GM23338 (cell line): ENCODE data around the gene MYO18B. TPM values are rescaled to one million over a fixed set of nuclear protein-coding genes. Genes with fewer than 3 reads are reported as not detected.

Source experiments
- ATAC-seq: fragments of 200-7000 bp; cut with Tn5 transposase; 3 replicates; pipeline ENCODE4 v1.9.1; 2020
- DNase-seq: peaks from one replicate; pipeline ENCODE4 v3.0.0-alpha.2; 2015; ENCODE audit warnings: low spot score
- H2AFZ ChIP-seq: fragments of 200-600 bp; sonication (generic); 2 replicates; pipeline ENCODE4 v1.8.0; 2016; ENCODE audit warnings: antibody characterized with exemption, mild to moderate bottlenecking, moderate library complexity
- H3F3A ChIP-seq: fragments of 200-600 bp; sonication (generic); replicated peaks from 2 replicates; pipeline ENCODE4 v1.8.0; 2017; ENCODE audit warnings: antibody characterized with exemption, mixed run types, low read depth
- H3K27ac ChIP-seq: fragments of 200-600 bp; sonication (generic); 2 replicates; pipeline ENCODE4 v1.6.1; 2016; ENCODE audit warnings: low read depth
- H3K27me3 ChIP-seq: fragments of 200-600 bp; sonication (generic); 2 replicates; pipeline ENCODE4 v1.8.0; 2016; ENCODE audit warnings: mild to moderate bottlenecking, mixed run types, moderate library complexity; ENCODE audit not compliant: insufficient read depth
- H3K36me3 ChIP-seq: fragments of 200-600 bp; sonication (generic); 2 replicates; pipeline ENCODE4 v1.8.0; 2016; ENCODE audit warnings: mild to moderate bottlenecking; ENCODE audit not compliant: insufficient read depth
- H3K4me1 ChIP-seq: fragments of 200-600 bp; sonication (generic); 2 replicates; pipeline ENCODE4 v1.8.0; 2016; ENCODE audit warnings: mild to moderate bottlenecking, moderate library complexity; ENCODE audit not compliant: insufficient read depth
- H3K4me2 ChIP-seq: fragments of 200-600 bp; sonication (generic); 2 replicates; pipeline ENCODE4 v1.7.1; 2017; ENCODE audit warnings: mixed run types
- H3K4me3 ChIP-seq: fragments of 200-600 bp; sonication (generic); 2 replicates; pipeline ENCODE4 v1.6.1; 2016; ENCODE audit warnings: mixed run types
- H3K79me2 ChIP-seq: fragments of 200-600 bp; sonication (generic); replicated peaks from 2 replicates; pipeline ENCODE4 v1.8.0; 2017; ENCODE audit warnings: mild to moderate bottlenecking; ENCODE audit not compliant: insufficient read depth
- H3K9me2 ChIP-seq: fragments of 200-600 bp; sonication (generic); 2 replicates; pipeline ENCODE4 v1.8.0; 2017; ENCODE audit not compliant: insufficient read depth
- H4K20me1 ChIP-seq: fragments of 200-600 bp; sonication (generic); replicated peaks from 2 replicates; pipeline ENCODE4 v1.8.0; 2017; ENCODE audit warnings: mild to moderate bottlenecking; ENCODE audit not compliant: insufficient read depth
- H3K27ac Mint-ChIP-seq: 2 replicates; pipeline ENCODE4 v1.8.0; 2020; ENCODE audit warnings: inconsistent platforms, mild to moderate bottlenecking, moderate library complexity, mixed read lengths
- H3K27me3 Mint-ChIP-seq: 3 replicates; pipeline ENCODE4 v1.8.0; 2022; ENCODE audit warnings: low read depth, mild to moderate bottlenecking, moderate library complexity, mixed read lengths, inconsistent platforms; ENCODE audit not compliant: insufficient read depth, poor library complexity
- H3K36me3 Mint-ChIP-seq: 3 replicates; pipeline ENCODE4 v1.8.0; 2021; ENCODE audit warnings: low read depth, mild to moderate bottlenecking, inconsistent platforms, moderate library complexity, mixed read lengths
- H3K4me1 Mint-ChIP-seq: 3 replicates; pipeline ENCODE4 v1.8.0; 2020; ENCODE audit warnings: mild to moderate bottlenecking, inconsistent platforms, mixed read lengths
- H3K4me3 Mint-ChIP-seq: 3 replicates; pipeline ENCODE4 v1.8.0; 2021; ENCODE audit warnings: moderate library complexity, mild to moderate bottlenecking, inconsistent platforms, mixed read lengths
- H3K9me3 Mint-ChIP-seq: 3 replicates; pipeline ENCODE4 v1.8.0; 2020; ENCODE audit warnings: moderate library complexity, mild to moderate bottlenecking, inconsistent platforms, mixed read lengths
- ETS1 ChIP-seq: IDR thresholded peaks from 2 replicates; pipeline ENCODE4 v1.6.1; 2016; ENCODE audit warnings: antibody characterized with exemption
- JUNB ChIP-seq: IDR thresholded peaks from one replicate; pipeline ENCODE4 v1.6.1; 2016; ENCODE audit warnings: antibody characterized with exemption; ENCODE audit not compliant: unreplicated experiment
- REST ChIP-seq: IDR thresholded peaks from one replicate; pipeline ENCODE4 v1.6.1; 2018; ENCODE audit warnings: antibody characterized with exemption; ENCODE audit not compliant: unreplicated experiment
- ZNF114 ChIP-seq: fragments of 250-450 bp; sonication (Bioruptor Pico); IDR thresholded peaks from 2 replicates; pipeline ENCODE4 v1.5.0; 2020; ENCODE audit warnings: mild to moderate bottlenecking, moderate library complexity
- polyA plus RNA-seq: library from polyadenylated mRNA; unstranded; fragments of >200 nt; fragmentation: Nextera tagmentation; extraction: Ambion mirVana; gene quantifications from 2 replicates; pipeline ENCODE4 v1.2.1, GENCODE V29; 2016
- total RNA-seq: library from RNA; depleted of rRNA; stranded (reverse); fragments of >200 nt; shearing (Covaris generic); gene quantifications from 2 replicates; pipeline ENCODE4 v1.2.3, GENCODE V29; 2014
- TF ChIP-seq, protein P1 (sequence below), 2 experiments: fragments of 200-600 bp in 1 of 2; sonication (generic) in 1 of 2; conservative IDR thresholded peaks; 2 replicates each; pipeline versions ENCODE4 v1.5.1 to v1.6.1; 2016 to 2017; ENCODE audit warnings: antibody characterized with exemption in 2 of 2, low read depth in 2 of 2, mild to moderate bottlenecking in 2 of 2, moderate library complexity in 1 of 2
- TF ChIP-seq, protein P2 (sequence below): fragments of 250-450 bp; sonication (Bioruptor Pico); IDR thresholded peaks from 2 replicates; pipeline ENCODE4 v1.5.0; 2020; ENCODE audit warnings: mild to moderate bottlenecking, moderate library complexity

Gene MYO18B
- total and polyA plus RNA-seq, 2 experiments from 2014 or later = 0.36 to 0.45 TPM

DNA sequence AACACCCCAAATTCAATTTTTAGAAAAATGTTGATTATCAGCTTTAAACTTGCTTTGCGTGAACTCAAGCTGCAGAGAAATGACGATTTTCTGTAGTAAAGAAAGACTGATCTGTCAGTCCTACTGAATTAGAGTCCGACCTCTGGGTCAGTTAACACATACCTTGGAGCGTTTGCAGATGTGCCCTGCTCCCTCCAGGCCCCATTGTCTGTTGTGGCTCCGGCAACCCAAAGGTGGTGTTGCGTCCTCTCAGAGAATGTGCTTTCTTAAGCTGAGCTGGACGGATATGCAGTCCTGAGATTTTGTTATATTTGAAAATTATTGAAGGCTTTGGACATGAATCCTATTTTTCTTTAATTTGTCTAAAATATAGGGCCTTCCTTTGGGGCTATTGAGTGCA is 31.5 kb upstream of the MYO18B start:
- Mint-ChIP-seq H3K27me3 (no peaks in the 10 kb centered on the region), H3K9me3 (no peaks in the 10 kb centered on the region), H3K36me3 (peaks cover 7% of the 10 kb centered on the region), H3K27ac (no peak overlapping the region), H3K4me3 (no peak overlapping the region), H3K4me1 (no peaks in the 10 kb centered on the region)
- Histone ChIP-seq H3K79me2 (no peaks in the 10 kb centered on the region), H3K27me3 (no peaks in the 10 kb centered on the region), H3K4me2 (no peak overlapping the region), H3K9me2 (no peaks in the 10 kb centered on the region), H3F3A (no peaks in the 10 kb centered on the region), H3K27ac (no peak overlapping the region), H3K4me1 (no peaks in the 10 kb centered on the region), H2AFZ (no peak overlapping the region), H3K36me3 (peaks cover 7% of the 10 kb centered on the region), H4K20me1 (0 out of 2 replicates have a peak, but pooled peaks cover 7% of the 10 kb centered on the region), H3K4me3 (no peak overlapping the region)
- TF ChIP-seq, protein P1, sequence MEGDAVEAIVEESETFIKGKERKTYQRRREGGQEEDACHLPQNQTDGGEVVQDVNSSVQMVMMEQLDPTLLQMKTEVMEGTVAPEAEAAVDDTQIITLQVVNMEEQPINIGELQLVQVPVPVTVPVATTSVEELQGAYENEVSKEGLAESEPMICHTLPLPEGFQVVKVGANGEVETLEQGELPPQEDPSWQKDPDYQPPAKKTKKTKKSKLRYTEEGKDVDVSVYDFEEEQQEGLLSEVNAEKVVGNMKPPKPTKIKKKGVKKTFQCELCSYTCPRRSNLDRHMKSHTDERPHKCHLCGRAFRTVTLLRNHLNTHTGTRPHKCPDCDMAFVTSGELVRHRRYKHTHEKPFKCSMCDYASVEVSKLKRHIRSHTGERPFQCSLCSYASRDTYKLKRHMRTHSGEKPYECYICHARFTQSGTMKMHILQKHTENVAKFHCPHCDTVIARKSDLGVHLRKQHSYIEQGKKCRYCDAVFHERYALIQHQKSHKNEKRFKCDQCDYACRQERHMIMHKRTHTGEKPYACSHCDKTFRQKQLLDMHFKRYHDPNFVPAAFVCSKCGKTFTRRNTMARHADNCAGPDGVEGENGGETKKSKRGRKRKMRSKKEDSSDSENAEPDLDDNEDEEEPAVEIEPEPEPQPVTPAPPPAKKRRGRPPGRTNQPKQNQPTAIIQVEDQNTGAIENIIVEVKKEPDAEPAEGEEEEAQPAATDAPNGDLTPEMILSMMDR (conservative IDR thresholded peaks at IDR 0.05; ENCODE audit: low read depth in 2 of 2) = no peak
- no peak for TF ChIP-seq REST
- TF ChIP-seq JUNB = no peak
- TF ChIP-seq, protein P2, sequence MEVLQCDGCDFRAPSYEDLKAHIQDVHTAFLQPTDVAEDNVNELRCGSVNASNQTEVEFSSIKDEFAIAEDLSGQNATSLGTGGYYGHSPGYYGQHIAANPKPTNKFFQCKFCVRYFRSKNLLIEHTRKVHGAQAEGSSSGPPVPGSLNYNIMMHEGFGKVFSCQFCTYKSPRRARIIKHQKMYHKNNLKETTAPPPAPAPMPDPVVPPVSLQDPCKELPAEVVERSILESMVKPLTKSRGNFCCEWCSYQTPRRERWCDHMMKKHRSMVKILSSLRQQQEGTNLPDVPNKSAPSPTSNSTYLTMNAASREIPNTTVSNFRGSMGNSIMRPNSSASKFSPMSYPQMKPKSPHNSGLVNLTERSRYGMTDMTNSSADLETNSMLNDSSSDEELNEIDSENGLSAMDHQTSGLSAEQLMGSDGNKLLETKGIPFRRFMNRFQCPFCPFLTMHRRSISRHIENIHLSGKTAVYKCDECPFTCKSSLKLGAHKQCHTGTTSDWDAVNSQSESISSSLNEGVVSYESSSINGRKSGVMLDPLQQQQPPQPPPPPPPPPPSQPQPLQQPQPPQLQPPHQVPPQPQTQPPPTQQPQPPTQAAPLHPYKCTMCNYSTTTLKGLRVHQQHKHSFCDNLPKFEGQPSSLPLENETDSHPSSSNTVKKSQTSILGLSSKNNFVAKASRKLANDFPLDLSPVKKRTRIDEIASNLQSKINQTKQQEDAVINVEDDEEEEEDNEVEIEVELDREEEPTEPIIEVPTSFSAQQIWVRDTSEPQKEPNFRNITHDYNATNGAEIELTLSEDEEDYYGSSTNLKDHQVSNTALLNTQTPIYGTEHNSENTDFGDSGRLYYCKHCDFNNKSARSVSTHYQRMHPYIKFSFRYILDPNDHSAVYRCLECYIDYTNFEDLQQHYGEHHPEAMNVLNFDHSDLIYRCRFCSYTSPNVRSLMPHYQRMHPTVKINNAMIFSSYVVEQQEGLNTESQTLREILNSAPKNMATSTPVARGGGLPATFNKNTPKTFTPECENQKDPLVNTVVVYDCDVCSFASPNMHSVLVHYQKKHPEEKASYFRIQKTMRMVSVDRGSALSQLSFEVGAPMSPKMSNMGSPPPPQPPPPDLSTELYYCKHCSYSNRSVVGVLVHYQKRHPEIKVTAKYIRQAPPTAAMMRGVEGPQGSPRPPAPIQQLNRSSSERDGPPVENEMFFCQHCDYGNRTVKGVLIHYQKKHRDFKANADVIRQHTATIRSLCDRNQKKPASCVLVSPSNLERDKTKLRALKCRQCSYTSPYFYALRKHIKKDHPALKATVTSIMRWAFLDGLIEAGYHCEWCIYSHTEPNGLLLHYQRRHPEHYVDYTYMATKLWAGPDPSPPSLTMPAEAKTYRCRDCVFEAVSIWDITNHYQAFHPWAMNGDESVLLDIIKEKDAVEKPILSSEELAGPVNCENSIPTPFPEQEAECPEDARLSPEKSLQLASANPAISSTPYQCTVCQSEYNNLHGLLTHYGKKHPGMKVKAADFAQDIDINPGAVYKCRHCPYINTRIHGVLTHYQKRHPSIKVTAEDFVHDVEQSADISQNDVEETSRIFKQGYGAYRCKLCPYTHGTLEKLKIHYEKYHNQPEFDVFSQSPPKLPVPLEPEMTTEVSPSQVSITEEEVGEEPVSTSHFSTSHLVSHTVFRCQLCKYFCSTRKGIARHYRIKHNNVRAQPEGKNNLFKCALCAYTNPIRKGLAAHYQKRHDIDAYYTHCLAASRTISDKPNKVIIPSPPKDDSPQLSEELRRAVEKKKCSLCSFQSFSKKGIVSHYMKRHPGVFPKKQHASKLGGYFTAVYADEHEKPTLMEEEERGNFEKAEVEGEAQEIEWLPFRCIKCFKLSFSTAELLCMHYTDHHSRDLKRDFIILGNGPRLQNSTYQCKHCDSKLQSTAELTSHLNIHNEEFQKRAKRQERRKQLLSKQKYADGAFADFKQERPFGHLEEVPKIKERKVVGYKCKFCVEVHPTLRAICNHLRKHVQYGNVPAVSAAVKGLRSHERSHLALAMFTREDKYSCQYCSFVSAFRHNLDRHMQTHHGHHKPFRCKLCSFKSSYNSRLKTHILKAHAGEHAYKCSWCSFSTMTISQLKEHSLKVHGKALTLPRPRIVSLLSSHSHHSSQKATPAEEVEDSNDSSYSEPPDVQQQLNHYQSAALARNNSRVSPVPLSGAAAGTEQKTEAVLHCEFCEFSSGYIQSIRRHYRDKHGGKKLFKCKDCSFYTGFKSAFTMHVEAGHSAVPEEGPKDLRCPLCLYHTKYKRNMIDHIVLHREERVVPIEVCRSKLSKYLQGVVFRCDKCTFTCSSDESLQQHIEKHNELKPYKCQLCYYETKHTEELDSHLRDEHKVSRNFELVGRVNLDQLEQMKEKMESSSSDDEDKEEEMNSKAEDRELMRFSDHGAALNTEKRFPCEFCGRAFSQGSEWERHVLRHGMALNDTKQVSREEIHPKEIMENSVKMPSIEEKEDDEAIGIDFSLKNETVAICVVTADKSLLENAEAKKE (CRISPR knock-in tag) = no peak
- TF ChIP-seq ZNF114 (CRISPR knock-in tag) = no peak
- TF ChIP-seq ETS1 = no peak
- ATAC-seq (no peak), DNase-seq (no peak)
